HG03521 (cell line): ENCODE measurements around the gene INPP4A.
"Not testable (repeated sequence)": the region's sequence is repeated elsewhere in the genome, so short reads cannot be mapped to it uniquely, and the experiment has no call there.

ENCODE experiments used
- ATAC-seq: cut with Tn5 transposase; IDR thresholded peaks from one replicate; pipeline ENCODE4 v1.9.1; 2021; ENCODE audit warnings: mild to moderate bottlenecking, moderate library complexity; ENCODE audit not compliant: unreplicated experiment

INPP4A gene

GRCh38 chr2:98444436-98445176 is at the start of gene INPP4A:
Gene INPP4A (plus strand): TSS chr2:98444858. CDS start chr2:98520049, 75,191 bp downstream.
- peak; percentile 83 for ATAC-seq

DNA sequence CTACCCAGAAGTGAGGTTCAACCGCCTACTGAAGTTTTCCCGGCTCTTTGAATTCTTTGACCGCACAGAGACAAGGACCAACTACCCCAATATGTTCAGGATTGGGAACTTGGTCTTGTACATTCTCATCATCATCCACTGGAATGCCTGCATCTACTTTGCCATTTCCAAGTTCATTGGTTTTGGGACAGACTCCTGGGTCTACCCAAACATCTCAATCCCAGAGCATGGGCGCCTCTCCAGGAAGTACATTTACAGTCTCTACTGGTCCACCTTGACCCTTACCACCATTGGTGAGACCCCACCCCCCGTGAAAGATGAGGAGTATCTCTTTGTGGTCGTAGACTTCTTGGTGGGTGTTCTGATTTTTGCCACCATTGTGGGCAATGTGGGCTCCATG is 48.7 kb upstream of the INPP4A start:
- no peak for ATAC-seq

GRCh38 chr2:98396745-98397355 is 47.8 kb upstream of the INPP4A start:
- no peak for ATAC-seq

- ATAC-seq = no peak
Measured at GRCh38 chr2:98399140-98399539, 45.5 kb upstream of the INPP4A start.

DNA sequence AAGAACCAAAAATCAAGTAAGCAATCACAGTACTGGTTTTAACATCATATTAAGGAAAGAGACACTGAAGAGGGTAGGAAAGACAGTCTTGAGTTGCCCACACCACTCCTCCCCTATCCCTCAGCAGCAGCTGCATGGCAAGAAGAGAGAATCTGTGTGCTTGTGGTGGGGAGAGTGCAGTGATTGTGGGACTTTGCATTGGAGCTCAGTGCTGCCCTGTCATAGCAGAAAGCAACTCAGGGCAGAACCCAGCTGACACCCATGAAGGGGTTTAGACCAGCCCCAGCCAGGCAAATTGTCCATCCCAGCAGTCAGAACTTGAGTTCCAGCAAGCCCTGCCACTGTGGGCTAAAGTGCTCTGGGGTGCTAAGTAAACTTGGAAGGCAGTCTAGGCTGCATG is 40.8 kb upstream of the INPP4A start:
- ATAC-seq = no peak

DNA sequence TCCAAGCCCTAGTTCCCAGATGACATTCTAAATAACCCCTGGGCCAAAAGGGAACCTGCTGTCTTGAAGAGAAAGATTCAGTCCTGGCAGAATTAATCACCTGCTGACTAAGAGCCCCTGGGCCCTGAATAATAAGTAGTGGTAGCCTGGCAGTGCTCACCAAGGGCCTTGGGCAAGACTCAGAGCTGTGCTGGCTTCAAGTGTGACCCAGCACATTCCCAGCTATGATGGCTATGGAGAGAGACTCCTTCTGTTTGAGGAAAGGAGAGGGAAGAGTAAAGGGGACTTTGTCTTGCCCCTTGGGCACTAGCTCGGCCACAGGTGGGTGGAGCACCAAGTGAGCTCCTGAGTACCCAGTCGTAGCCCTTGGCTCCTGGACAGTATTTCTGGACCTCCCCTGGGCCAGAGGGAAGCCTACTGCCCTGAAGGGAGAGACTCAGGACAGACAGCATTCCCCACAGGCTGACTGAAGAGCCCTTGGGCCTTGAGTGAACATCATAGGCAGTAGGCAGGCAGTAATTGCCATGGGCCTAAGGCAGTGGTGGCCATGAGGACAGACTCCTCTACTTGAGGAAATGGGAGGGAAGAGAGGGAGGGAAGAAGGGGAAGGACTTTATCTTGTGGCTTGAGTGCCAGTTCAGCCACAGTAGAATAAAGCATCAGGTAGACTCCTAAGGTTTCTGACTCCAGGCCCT is 40.0 kb upstream of the INPP4A start:
- ATAC-seq = no peak

- ATAC-seq = no peak
Measured at GRCh38 chr2:98405301-98405700, 39.4 kb upstream of the INPP4A start.

DNA sequence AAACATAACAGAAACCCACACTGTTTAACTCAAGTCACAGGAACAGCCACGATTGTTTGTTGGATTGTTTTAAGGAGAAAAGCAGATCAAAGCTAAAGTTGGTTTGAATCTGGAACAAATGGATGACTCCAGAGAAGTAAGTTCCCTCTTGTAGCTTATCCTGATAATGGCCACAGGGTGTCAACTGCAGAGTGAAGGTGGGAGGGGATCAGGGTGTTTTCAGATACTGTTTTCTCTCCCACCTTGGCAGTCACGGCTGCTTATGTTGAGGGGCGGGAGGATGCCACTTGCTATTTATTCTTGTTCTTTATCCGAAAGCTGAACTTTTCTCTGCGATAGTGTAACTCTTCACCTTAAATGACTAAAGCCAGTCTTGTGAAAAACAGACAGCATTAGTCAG is 36.5 kb upstream of the INPP4A start:
- ATAC-seq = no peak

- no peak for ATAC-seq
Measured at GRCh38 chr2:98412751-98413458, 31.8 kb upstream of the INPP4A start.

GRCh38 chr2:98414246-98414645 is 30.4 kb upstream of the INPP4A start:
- not testable (repeated sequence) for ATAC-seq

DNA sequence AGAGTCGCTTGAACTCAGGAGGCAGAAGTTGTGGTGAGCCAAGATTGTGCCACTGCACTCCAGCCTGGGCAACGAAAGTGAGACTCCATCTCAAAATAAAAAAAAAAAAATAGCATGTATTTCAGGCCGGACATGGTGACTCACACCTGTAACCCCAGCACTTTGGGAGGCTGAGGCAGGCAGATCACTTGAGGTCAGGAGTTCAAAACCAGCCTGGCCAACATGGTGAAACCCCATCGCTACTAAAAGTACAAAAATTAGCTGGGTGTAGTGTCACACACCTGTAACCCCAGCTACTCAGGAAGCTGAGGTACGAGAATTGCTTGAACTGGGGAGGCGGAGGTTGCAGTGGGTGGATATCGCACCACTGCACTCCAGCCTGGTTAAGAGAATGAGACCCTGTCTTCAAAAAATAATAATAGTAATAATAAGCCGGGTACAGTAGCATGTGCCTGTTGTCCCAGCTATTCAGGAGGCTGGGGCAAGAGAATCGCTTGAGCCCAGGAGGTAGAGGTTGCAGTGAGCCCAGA is 28.9 kb upstream of the INPP4A start:
- ATAC-seq = not testable (repeated sequence)

- no peak for ATAC-seq
Measured at GRCh38 chr2:98416383-98417159, 28.1 kb upstream of the INPP4A start.

GRCh38 chr2:98419544-98419943 is 25.1 kb upstream of the INPP4A start:
- ATAC-seq = no peak

DNA sequence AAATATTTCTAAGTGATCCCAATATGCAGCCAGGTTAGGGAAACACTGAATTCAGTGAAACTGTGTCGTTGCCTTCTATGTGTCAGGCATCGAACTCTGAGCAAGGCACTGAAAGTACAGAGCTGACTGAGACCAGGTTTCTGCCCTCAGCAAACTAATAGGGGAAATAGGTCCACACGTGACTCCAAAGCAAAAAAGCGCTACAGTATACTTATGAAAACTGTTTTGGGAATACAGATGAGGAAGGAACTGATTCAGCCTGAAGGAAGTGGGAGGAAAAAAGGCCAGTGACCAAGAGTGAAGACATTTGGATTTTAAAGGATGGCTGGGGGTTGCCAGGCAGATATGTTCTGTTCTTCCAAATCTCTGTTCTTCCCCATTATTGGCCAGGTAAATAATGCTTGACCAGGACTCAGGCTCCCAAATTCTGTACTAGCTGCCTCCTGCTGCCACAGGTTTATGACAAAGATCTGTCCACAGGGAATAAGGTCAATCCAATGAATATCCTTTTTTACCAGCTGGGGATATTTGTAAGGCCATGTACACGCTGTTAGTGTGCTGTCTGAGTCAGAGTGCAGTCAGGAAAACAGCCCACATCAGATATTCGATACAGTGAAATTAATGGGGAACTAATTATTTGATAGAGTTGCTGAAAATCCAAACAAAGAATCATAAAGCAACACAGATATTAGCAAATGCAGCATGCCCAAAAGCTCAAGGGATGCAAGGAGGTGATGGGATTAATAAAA is 24.5 kb upstream of the INPP4A start:
- ATAC-seq = no peak

- no peak for ATAC-seq
Measured at GRCh38 chr2:98422449-98422848, 22.2 kb upstream of the INPP4A start.

- no peak for ATAC-seq
Measured at GRCh38 chr2:98426771-98427170, 17.9 kb upstream of the INPP4A start.

GRCh38 chr2:98432145-98432544 is 12.5 kb upstream of the INPP4A start:
- no peak for ATAC-seq

DNA sequence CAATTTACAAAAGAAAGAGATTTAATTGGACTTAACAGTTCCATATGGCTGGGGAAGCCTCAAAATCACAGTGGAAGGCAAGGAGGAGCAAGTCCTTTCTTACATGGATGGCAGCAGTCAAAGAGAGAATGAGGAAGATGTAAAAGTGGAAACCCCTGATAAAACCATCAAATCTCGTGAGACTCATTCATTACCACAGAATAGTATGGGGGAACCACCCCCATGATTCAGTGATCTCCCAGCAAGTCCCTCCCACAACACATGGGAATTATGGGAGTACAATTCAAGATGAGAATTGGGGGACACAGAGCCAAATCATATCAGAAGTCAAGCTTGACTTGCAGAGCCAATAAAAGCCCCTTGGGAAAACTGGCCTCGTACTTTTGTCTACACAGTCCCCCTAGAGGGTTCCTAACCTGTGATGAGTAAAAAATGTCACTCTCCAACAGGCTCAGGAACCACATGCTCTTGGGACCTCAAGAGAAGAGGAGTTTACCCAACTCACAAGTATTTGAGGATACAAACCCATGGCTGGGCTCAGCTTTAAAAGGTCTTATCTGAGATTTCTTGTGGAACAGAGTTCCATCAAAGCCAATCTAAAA is 11.2 kb upstream of the INPP4A start:
- ATAC-seq = no peak

DNA sequence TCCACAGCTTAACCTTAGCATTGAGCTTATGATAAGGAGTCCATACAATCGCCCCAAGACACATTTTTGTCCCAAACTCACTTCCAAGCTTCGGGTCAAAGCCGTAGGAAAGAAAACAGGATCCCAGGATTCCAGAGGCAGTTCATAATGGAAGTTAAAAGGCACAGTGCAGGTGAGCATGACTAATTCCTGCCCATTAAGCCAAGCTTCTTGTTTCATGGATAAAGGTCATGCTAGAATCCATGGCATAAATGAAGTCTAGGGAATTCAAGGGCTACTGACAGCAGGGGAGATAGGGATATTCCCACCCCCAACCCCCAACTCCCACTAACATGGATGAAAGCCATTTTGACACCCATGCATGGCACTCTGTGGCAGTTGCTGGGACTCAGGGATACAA is 10.2 kb upstream of the INPP4A start:
- no peak for ATAC-seq
